HCT116 (cell line): ENCODE measurements around the gene JCAD.

ENCODE experiments used
- EZH2phosphoT487 ChIP-seq: fragments of 200-600 bp; IDR thresholded peaks from 2 replicates; pipeline ENCODE4 v1.6.1; 2018; ENCODE audit warnings: antibody characterized with exemption, borderline replicate concordance
- JUND ChIP-seq: IDR thresholded peaks from 2 replicates; pipeline ENCODE4 v1.6.1; 2012
- POLR2A ChIP-seq: IDR thresholded peaks from 2 replicates; pipeline ENCODE4 v1.7.0; 2011; ENCODE audit warnings: borderline replicate concordance; ENCODE audit not compliant: insufficient read depth, insufficient read length; ENCODE audit errors: extremely low read depth
- POLR2AphosphoS5 ChIP-seq: IDR thresholded peaks from 2 replicates; pipeline ENCODE4 v1.6.1; 2011; ENCODE audit warnings: mild to moderate bottlenecking, low read depth, low read length, moderate library complexity
- RAD21 ChIP-seq: IDR thresholded peaks from 2 replicates; pipeline ENCODE4 v1.6.1; 2012; ENCODE audit warnings: low read depth, mild to moderate bottlenecking
- SIN3A ChIP-seq: IDR thresholded peaks from 2 replicates; pipeline ENCODE4 v1.6.1; 2012; ENCODE audit warnings: low read depth
- SRF ChIP-seq: IDR thresholded peaks from 2 replicates; pipeline ENCODE4 v1.6.1; 2012; ENCODE audit warnings: low read depth
- TCF7L2 ChIP-seq: IDR thresholded peaks from 2 replicates; pipeline ENCODE4 v1.7.0; 2011; ENCODE audit warnings: borderline replicate concordance, inconsistent platforms; ENCODE audit not compliant: insufficient read depth, insufficient read length; ENCODE audit errors: extremely low read depth
- YY1 ChIP-seq: IDR thresholded peaks from 2 replicates; pipeline ENCODE4 v1.6.1; 2011; ENCODE audit warnings: low read length, low read depth, moderate library complexity, mild to moderate bottlenecking; ENCODE audit not compliant: insufficient replicate concordance; ENCODE audit errors: extremely low read depth
- ZFX ChIP-seq: fragments of 450-650 bp; IDR thresholded peaks from 2 replicates; pipeline ENCODE4 v1.6.1; 2017
- TF ChIP-seq, protein P1 (sequence below), 3 experiments: fragments of 200-600 bp in 1 of 3; sonication (generic) in 1 of 3; IDR thresholded peaks in 2 of 3; conservative IDR thresholded peaks in 1 of 3; 2 replicates each; pipeline ENCODE4 v1.5.1; 2012 to 2017; ENCODE audit warnings: low read depth in 2 of 3, low read length in 2 of 3, antibody characterized with exemption in 1 of 3, borderline replicate concordance in 1 of 3, control low read depth in 1 of 3, mild to moderate bottlenecking in 1 of 3, mixed read lengths in 1 of 3, mixed run types in 1 of 3, moderate library complexity in 1 of 3; ENCODE audit not compliant: insufficient read depth in 1 of 3
- TF ChIP-seq, protein P2 (sequence below): IDR thresholded peaks from 2 replicates; pipeline ENCODE4 v1.6.1; 2012

GRCh38 chr10:29976134-29976533 lies 83.3 kb downstream of the JCAD start:
- TF ChIP-seq, protein P1, sequence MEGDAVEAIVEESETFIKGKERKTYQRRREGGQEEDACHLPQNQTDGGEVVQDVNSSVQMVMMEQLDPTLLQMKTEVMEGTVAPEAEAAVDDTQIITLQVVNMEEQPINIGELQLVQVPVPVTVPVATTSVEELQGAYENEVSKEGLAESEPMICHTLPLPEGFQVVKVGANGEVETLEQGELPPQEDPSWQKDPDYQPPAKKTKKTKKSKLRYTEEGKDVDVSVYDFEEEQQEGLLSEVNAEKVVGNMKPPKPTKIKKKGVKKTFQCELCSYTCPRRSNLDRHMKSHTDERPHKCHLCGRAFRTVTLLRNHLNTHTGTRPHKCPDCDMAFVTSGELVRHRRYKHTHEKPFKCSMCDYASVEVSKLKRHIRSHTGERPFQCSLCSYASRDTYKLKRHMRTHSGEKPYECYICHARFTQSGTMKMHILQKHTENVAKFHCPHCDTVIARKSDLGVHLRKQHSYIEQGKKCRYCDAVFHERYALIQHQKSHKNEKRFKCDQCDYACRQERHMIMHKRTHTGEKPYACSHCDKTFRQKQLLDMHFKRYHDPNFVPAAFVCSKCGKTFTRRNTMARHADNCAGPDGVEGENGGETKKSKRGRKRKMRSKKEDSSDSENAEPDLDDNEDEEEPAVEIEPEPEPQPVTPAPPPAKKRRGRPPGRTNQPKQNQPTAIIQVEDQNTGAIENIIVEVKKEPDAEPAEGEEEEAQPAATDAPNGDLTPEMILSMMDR (IDR thresholded peaks at IDR 0.05 in 2 of 3, conservative IDR thresholded peaks at IDR 0.05 in 1 of 3; ENCODE audit: borderline replicate concordance in 1 of 3, insufficient read depth in 1 of 3, low read depth in 2 of 3, low read length in 2 of 3) = no peak
- no peak for TF ChIP-seq RAD21
- no peak for TF ChIP-seq EZH2phosphoT487
- TF ChIP-seq POLR2AphosphoS5 = no peak
- no peak for TF ChIP-seq JUND
- no peak for TF ChIP-seq POLR2A
- no peak for TF ChIP-seq SIN3A
- TF ChIP-seq ZFX = no peak
- TF ChIP-seq YY1 = no peak
- TF ChIP-seq TCF7L2 = no peak
- TF ChIP-seq, protein P2, sequence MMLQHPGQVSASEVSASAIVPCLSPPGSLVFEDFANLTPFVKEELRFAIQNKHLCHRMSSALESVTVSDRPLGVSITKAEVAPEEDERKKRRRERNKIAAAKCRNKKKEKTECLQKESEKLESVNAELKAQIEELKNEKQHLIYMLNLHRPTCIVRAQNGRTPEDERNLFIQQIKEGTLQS = no peak
- no peak for TF ChIP-seq SRF
